SKM-1 (cell line): ENCODE data around the gene IFITM5.

Experiments
- DNase-seq: peaks from one replicate; lab custom pipeline; 2025; ENCODE audit not compliant: unreplicated experiment; lab: John Stamatoyannopoulos, UW

IFITM5 gene

GRCh38 chr11:285021-285893 lies 14.1 kb downstream of the IFITM5 start:
- no peak for DNase-seq

GRCh38 chr11:284105-285020 lies 15.0 kb downstream of the IFITM5 start:
- no peak for DNase-seq

- no peak for DNase-seq
Measured at GRCh38 chr11:283405-284104, 15.8 kb downstream of the IFITM5 start.

- no peak for DNase-seq
Measured at GRCh38 chr11:282630-283360, 16.5 kb downstream of the IFITM5 start.

GRCh38 chr11:282171-282570 lies 17.2 kb downstream of the IFITM5 start:
- no peak for DNase-seq

- DNase-seq, result no peak
Measured at GRCh38 chr11:281486-282161, 17.7 kb downstream of the IFITM5 start.

GRCh38 chr11:280706-281485 lies 18.4 kb downstream of the IFITM5 start:
- no peak for DNase-seq

GRCh38 chr11:279966-280705 lies 19.2 kb downstream of the IFITM5 start:
- no peak for DNase-seq

GRCh38 chr11:279040-279965 lies 20.0 kb downstream of the IFITM5 start:
- no peak for DNase-seq

GRCh38 chr11:278001-278951 lies 21.1 kb downstream of the IFITM5 start, which contains the start of gene NLRP6:
Gene NLRP6 (plus strand): TSS chr11:278407. CDS start chr11:278570, 163 bp downstream.
- no peak for DNase-seq

- no peak for DNase-seq
Measured at GRCh38 chr11:276219-276618, 23.1 kb downstream of the IFITM5 start.

GRCh38 chr11:272931-273198 lies 26.5 kb downstream of the IFITM5 start:
- DNase-seq, result no peak

- no peak for DNase-seq
Measured at GRCh38 chr11:272195-272930, 27.0 kb downstream of the IFITM5 start.

- DNase-seq, result no peak
Measured at GRCh38 chr11:271319-271715, 28.0 kb downstream of the IFITM5 start.

- no peak for DNase-seq
Measured at GRCh38 chr11:270451-271318, 28.6 kb downstream of the IFITM5 start.
